A673 (cell line): ENCODE measurements around the gene CYP19A1. TPM values are rescaled to one million over a fixed set of nuclear protein-coding genes. Genes with fewer than 3 reads are reported as not detected.

Experiments
- BruUV-seq: library from RNA; stranded (reverse); fragments of 400-500 nt; replicated peaks from 2 replicates; lab custom pipeline; 2021; lab: Mats Ljungman, UMichigan
- CTCF ChIA-PET: fragments of 300-600 bp; sonication (Branson Sonifier 250); formaldehyde crosslinking; loops from one replicate; lab custom pipeline; 2022; ENCODE audit warnings: antibody characterized with exemption; lab: Charles Lee
- POLR2A ChIA-PET: fragments of 300-600 bp; sonication (Branson Sonifier 250); formaldehyde crosslinking; loops from one replicate; lab custom pipeline; 2022; ENCODE audit warnings: antibody characterized with exemption; ENCODE audit not compliant: low non-redundant PET; lab: Charles Lee
- DNase-seq: peaks from one replicate; pipeline ENCODE4 v3.0.0-alpha.2; 2015; ENCODE audit warnings: low spot score
- H3K27ac ChIP-seq: fragments of 200-600 bp; sonication (generic); 2 replicates; pipeline ENCODE4 v1.5.1; 2016; ENCODE audit warnings: mixed run types, low read depth, mild to moderate bottlenecking, mixed read lengths, antibody characterized with exemption, low read length; ENCODE audit not compliant: poor library complexity, severe bottlenecking
- H3K27me3 ChIP-seq: fragments of 200-600 bp; sonication (generic); replicated peaks from 2 replicates; pipeline ENCODE4 v1.6.1; 2017; ENCODE audit warnings: mixed run types, low read depth, mild to moderate bottlenecking, mixed read lengths, antibody characterized with exemption, low read length; ENCODE audit not compliant: insufficient read depth, poor library complexity
- H3K36me3 ChIP-seq: fragments of 200-600 bp; sonication (generic); 2 replicates; pipeline ENCODE4 v1.6.1; 2016; ENCODE audit warnings: mixed run types, mild to moderate bottlenecking, mixed read lengths, antibody characterized with exemption, low read length; ENCODE audit not compliant: insufficient read depth, poor library complexity, severe bottlenecking
- H3K4me1 ChIP-seq: fragments of 200-600 bp; sonication (generic); 2 replicates; pipeline ENCODE4 v1.6.1; 2017; ENCODE audit warnings: mixed run types, mild to moderate bottlenecking, mixed read lengths, antibody characterized with exemption, low read length; ENCODE audit not compliant: insufficient read depth, poor library complexity, severe bottlenecking
- H3K4me3 ChIP-seq: fragments of 200-600 bp; sonication (generic); 2 replicates; pipeline ENCODE4 v1.5.1; 2016; ENCODE audit warnings: low read depth, mixed run types, mild to moderate bottlenecking, mixed read lengths, low read length; ENCODE audit not compliant: poor library complexity, severe bottlenecking
- H3K9me3 ChIP-seq: fragments of 200-600 bp; sonication (generic); 2 replicates; pipeline ENCODE4 v1.6.1; 2016; ENCODE audit warnings: mixed run types, low read depth, mild to moderate bottlenecking, mixed read lengths, antibody characterized with exemption, low read length; ENCODE audit not compliant: poor library complexity, severe bottlenecking
- CTCF ChIP-seq: fragments of 300-800, 200-600 bp; sonication (generic); conservative IDR thresholded peaks from 2 replicates; pipeline ENCODE4 v1.5.1; 2017; ENCODE audit warnings: low read depth, mild to moderate bottlenecking, antibody characterized with exemption, low read length, moderate library complexity, mixed read lengths
- EZH2 ChIP-seq: fragments of 200-600 bp; sonication (generic); IDR thresholded peaks from 2 replicates; pipeline ENCODE4 v1.6.1; 2017; ENCODE audit warnings: borderline replicate concordance, low read depth, mild to moderate bottlenecking, mixed read lengths, antibody characterized with exemption, low read length; ENCODE audit not compliant: poor library complexity, severe bottlenecking
- intact Hi-C: fragments of 100-400 bp; cut with micrococcal nuclease; formaldehyde crosslinking; loops from one replicate; pipeline ENCODE4 v1.10.0; 2022; ENCODE audit not compliant: unreplicated experiment
- total RNA-seq: library from RNA; stranded (reverse); gene quantifications from 2 replicates; pipeline ENCODE4 v1.2.3, GENCODE V29; 2021

The CYP19A1 gene
- total RNA-seq, 1 experiment from 2014 or later, result 0.80 TPM

GRCh38 chr15:51335538-51336410 is 2.6 kb downstream of the CYP19A1 start:
- Histone ChIP-seq H3K9me3 (no peaks in the 10 kb centered on the region), H3K27ac (no peak overlapping the region), H3K27me3 (peaks cover 5% of the 10 kb centered on the region), H3K36me3 (no peaks in the 10 kb centered on the region), H3K4me3 (no peak overlapping the region), H3K4me1 (no peaks in the 10 kb centered on the region)
- BruUV-seq, result no TSS peak
- DNase-seq, result no peak
- ChIA-PET CTCF (interaction anchor here (0.6 kb wide), 1 partner anchor 219 kb away, joined by 3 read pairs; no protein-coding TSS in a partner anchor), POLR2A (no interaction called here)
- no peak for TF ChIP-seq CTCF
- TF ChIP-seq EZH2, result no peak
- intact Hi-C loops, result no loop called here

- no TSS peak for BruUV-seq
- no peak overlapping the region for H3K4me3 ChIP-seq
- POLR2A ChIA-PET, result no interaction called here
- no peaks in the 10 kb centered on the region for H3K27me3 ChIP-seq
- TF ChIP-seq CTCF (no peak), EZH2 (no peak)
- DNase-seq, result no peak
- no peaks in the 10 kb centered on the region for H3K9me3 ChIP-seq
- H3K36me3 ChIP-seq, result no peaks in the 10 kb centered on the region
- intact Hi-C loops, result no loop called here
- H3K4me1 ChIP-seq, result no peaks in the 10 kb centered on the region
- CTCF ChIA-PET, result no interaction called here
- H3K27ac ChIP-seq, result no peak overlapping the region
Observed at GRCh38 chr15:51335087-51335486, 3.3 kb downstream of the CYP19A1 start.

GRCh38 chr15:51334011-51334451 is 4.4 kb downstream of the CYP19A1 start:
- intact Hi-C loops, result no loop called here
- CTCF ChIA-PET, result no interaction called here

More at GRCh38 chr15:51334011-51334451, 4.4 kb downstream of the CYP19A1 start:
- no peak overlapping the region for H3K27ac ChIP-seq
- POLR2A ChIA-PET, result interaction anchor here (0.6 kb wide), 1 partner anchor 246 kb away, joined by 3 read pairs; no protein-coding TSS in a partner anchor
- H3K9me3 ChIP-seq, result no peaks in the 10 kb centered on the region
- no TSS peak for BruUV-seq
- no peak for DNase-seq
- no peaks in the 10 kb centered on the region for H3K4me1 ChIP-seq
- no peaks in the 10 kb centered on the region for H3K27me3 ChIP-seq
- no peak for TF ChIP-seq CTCF
- TF ChIP-seq EZH2, result no peak
- no peak overlapping the region for H3K4me3 ChIP-seq
- no peaks in the 10 kb centered on the region for H3K36me3 ChIP-seq
